GM19239 (cell line): ENCODE data around the gene HNRNPM.
A peak's percentile ranks its signal among the peaks of the same experiment; 100 is the strongest.
"Not testable (repeated sequence)": the region's sequence is repeated elsewhere in the genome, so short reads cannot be mapped to it uniquely, and the experiment has no call there.

Experiments
- DNase-seq: peaks from one replicate; pipeline ENCODE4 v3.0.0; 2011; ENCODE audit warnings: low spot score; ENCODE audit not compliant: insufficient read length
- FAIRE-seq: peaks from 2 replicates; lab custom pipeline; 2011; peaks lifted over from hg19 to GRCh38; lab: Jason Lieb, UNC

The HNRNPM gene

DNA sequence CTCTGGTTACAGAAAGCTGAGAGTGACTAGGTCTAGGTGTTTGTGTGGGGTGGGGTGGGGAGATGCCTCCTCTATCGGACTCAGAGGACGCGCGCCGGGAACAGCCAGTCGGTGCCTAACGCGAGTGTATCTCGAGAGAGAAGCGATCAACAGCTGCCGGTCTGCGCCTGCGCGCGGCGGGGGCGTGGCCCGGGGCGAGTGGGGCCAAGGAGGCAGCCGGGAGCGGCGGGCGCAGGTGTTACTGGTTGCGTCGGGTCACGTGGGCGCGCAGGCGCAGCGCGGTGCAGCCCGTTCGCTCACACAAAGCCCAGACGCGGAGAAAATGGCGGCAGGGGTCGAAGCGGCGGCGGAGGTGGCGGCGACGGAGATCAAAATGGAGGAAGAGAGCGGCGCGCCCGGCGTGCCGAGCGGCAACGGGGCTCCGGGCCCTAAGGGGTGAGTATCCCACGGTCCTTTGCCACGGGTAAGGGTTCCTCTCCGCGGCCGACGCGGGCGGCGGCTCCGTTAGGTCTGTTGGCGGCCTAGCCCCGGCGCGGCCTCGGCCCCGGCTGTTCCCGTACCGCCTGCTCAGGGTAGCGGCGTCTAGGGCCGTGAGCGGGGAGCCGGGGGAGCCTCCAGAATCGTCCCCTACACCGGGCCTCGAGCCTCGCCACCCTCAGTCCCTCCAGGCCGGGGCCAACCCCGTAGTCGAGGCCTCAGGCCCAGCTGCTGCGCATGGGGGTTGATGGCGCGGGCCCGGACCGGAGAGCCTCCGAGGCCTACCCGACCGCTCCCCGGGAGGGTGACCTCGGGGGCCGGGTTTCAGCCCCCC lies at the start of gene HNRNPM:
TSS of gene HNRNPM (plus strand) at position 299 of the 811 bp plus-strand sequence. CDS start at position 323, 24 bp downstream.
- DNase-seq (peak; percentile 96), FAIRE-seq (peak; percentile 99)

DNA sequence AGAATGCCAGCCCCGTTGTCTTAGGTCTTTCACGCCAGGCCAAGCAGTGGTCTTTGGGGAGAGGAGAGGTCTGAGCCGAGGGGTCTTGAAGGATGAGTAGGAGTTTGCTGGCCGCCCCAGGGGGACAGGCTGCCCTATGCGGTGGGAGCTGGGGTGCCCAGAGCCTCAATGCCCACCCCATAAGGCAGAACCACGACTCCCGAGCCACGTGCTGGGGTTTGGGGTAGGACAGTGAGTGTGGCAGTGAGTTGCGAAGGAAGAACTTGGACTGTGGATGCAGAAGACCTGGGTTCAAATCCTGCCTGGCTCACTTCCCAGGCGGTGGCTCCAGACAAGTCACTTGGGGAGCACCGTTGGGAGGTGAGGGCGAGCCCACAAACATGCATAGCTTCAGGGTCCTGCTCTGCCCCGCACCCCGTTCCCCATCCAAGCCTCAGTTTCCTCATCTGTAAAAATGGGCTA lies 49.1 kb upstream of the HNRNPM start:
- FAIRE-seq (no peak), DNase-seq (no peak)

DNA sequence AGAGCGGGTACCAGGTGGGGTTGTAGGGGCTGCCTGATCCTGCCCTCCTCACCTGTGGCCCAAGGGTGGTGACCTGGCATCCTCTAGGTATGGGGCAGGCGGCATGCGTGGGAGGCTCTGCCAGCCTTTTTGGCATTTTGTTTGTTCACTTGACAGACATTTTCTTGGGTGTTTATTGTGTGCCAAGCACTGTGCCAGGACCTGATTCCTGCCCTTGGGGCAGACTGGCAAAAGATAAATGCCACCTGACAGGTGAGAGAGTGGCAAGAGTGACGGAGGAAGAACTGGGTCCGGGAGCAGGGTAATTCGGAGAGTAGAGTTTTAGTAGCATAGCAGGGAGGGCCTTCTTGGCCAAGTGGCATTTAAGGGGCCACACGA lies 48.6 kb upstream of the HNRNPM start:
- FAIRE-seq: no peak
- no peak for DNase-seq

DNA sequence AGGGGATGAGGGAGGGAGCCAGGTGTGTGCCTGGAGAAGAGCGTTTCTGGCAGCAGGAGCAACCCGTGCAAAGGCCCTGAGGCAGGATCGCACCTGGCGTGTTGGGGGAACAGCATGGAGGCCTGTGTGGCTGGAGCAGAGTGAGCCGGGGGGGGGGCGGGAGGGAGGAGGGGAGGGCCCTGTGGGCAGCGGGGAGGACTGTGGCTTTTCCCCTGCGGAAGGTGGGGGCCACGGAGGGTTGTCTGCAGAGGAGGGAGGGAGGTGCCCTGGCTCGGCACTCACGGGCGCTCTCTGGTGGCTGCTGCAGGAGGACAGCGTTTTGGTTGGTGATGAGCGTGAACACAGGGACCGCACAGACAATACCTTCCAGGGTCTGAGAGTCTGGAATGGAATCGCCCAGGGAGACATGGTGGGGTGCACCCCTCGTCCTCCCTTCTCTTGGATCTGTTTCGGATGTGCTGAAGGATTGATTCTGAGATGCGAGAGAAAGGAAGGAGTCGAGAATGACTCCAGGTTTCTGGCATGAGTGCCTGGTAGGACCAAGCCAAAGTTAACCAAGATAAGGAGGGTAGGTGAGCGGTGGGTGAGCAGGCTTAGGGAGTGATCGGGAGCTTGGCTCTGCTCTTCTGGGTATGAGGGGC lies 48.1 kb upstream of the HNRNPM start:
- DNase-seq: peak; percentile 61
- no peak for FAIRE-seq

DNA sequence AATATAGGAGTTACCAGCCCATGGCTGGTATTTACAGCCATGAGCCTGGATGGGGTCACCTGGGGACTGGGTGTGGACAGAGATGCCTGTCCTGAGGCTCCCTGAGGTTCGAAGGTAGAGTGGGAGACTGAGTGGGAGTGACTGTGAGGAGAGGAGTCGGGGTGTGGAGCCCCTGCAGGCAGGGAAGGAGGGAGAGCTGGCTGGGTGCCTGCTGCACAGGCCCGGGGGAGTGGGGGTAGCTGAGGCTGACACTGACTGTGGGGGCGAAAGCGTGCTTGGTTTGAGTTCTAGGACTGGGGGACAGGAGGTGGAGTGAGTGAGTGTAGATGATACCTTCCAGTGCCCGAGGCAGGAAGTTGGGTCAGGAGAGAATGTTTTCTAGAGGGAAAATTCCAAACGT lies 47.5 kb upstream of the HNRNPM start:
- no peak for FAIRE-seq
- no peak for DNase-seq

DNA sequence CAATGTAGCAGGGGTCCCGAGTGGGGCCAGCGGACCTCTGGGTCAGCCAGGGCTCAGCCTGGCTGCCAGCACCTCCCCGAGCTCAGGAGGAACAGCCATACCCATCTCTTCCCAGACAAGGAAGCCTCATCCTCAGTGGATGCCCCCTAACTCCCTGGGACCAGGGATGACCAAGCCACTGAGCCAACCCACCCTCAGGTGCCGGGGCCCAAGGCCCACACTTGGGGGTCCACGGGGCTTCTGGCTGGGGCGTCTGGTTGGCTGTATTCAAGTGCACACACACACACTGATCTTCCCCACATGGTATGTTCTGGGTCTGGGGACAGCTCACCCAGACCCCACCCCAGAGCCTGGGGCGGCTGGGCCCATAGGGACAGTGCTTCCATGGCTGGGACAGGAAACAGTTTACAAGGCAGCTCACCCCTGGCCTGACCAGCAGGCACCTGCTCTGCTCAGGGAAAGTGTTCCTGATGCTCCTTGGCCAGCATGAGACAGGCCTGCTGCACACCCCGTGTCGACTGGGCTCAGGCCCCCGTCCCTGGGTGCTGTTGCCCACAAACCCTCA lies 46.9 kb upstream of the HNRNPM start:
- DNase-seq (no peak), FAIRE-seq (no peak)

GRCh38 chr19:8398311-8398771 lies 46.4 kb upstream of the HNRNPM start:
- FAIRE-seq (no peak), DNase-seq (no peak)

GRCh38 chr19:8399681-8400188 lies 45.0 kb upstream of the HNRNPM start:
- no peak for FAIRE-seq
- DNase-seq: no peak

DNA sequence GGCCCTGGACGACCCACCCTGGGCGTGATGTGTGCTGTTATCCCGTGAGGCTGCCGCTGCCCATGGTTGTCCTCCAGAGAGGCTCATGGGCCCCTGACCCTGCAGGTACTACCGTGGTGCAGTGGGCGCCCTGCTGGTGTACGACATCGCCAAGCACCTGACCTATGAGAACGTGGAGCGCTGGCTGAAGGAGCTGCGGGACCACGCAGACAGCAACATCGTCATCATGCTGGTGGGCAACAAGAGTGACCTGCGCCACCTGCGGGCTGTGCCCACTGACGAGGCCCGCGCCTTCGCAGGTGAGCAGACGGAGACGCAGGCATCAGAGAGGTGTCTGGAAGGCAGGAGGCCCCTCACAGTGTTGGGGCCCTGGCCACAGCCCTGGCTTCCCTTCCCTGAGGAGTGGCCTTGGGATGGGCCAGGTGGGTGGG lies 42.8 kb upstream of the HNRNPM start:
- no peak for FAIRE-seq
- DNase-seq: no peak

GRCh38 chr19:8403098-8403819 lies 41.5 kb upstream of the HNRNPM start:
- FAIRE-seq (no peak), DNase-seq (no peak)

- FAIRE-seq (no peak), DNase-seq (no peak)
These were observed 41.0 kb upstream of the HNRNPM start for GRCh38 chr19:8403820-8404109.

DNA sequence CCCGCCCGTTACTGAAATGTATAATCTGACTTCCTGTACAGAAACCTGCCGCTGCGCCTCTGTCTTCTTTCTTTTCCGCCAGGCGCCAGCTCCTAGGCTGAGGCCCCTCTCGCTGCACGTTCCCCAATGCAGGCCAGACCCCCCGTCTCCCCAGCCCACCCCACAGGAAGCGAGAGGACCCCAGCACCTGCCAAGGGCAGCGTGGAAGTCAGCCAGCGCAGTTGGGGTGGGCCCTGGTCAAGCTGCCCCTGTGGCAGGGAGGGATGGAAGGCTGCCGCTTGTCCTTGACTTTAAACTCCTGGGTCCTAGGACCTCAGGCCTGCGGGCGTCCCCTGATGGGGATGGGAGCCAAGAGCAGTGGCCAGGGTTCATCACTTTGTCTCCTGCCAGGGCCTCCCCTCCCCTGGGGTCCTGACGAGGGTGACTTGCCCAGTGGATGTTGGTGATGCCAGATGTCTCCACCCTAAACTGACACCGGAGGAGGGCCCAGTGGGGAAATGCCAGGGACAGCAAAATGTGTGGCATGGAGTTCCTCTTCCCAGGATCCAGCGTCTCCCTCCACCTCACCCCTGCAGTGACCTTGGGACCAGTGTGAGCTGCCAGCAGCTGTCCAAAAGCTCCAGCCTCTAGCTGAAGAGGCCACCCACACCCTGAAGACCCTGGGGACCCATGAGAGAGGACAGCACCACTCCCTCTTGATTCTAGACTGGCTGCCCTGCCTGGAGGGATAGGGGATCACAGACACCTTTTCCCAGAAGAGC lies 40.2 kb upstream of the HNRNPM start:
- DNase-seq (no peak), FAIRE-seq (no peak)

- not testable (repeated sequence) for DNase-seq, FAIRE-seq
These were observed 34.1 kb upstream of the HNRNPM start for GRCh38 chr19:8410718-8411117.

GRCh38 chr19:8412783-8413628 lies 31.8 kb upstream of the HNRNPM start, which contains the start of gene MARCHF2:
Gene MARCHF2, plus strand, starts transcription at chr19:8413305. Its CDS starts 8,536 bp downstream, at chr19:8421841.
- peak; percentile 99 for DNase-seq
- peak; percentile 95 for FAIRE-seq

DNA sequence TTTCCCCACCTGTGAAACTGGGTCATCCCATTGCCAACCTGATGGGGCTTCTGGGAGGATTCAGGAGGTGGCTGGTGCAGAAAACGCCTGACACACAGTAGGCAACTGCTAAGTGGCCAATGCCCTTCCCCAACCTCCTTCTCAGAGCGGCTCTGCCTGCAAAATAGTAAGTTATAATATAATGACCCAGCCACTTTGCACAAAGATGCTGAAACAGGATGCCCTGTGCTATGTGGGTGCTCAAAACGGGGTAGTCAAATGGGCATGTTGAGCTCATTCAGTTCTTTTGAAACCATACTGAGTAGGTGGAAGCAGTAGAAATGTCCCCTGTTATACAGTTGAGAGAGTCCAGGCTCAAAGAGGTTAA lies 31.2 kb upstream of the HNRNPM start:
- no peak for DNase-seq

DNA sequence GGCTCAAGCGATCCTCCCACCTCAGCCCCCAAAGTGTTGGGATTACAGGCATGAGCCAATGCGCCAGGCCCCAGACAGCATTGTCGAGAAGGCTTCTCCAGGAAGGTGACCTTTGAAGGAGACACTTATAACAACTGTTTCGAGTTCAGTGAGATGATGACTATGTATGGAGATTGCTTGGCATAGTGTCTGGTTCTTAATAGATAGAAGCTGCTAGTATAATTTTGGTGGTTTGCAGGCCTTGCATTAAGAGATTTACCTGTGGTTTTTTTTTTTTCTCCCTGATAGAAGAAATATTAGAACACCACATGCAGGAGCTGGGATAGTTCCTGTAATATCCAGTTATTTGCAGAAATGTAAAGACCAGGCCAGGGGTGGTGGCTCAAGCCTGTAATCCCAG lies 28.0 kb upstream of the HNRNPM start:
- DNase-seq: no peak
- no peak for FAIRE-seq

More for the DNA sequence above, 31.2 kb upstream of the HNRNPM start:
- FAIRE-seq: no peak

GRCh38 chr19:8421484-8422461 lies 23.0 kb upstream of the HNRNPM start:
- DNase-seq: no peak
- no peak for FAIRE-seq

- DNase-seq: no peak
- no peak for FAIRE-seq
These were observed 21.0 kb upstream of the HNRNPM start for GRCh38 chr19:8423817-8424223.
